ENCODE data around the gene ANKRD10.
"Not testable (repeated sequence)": the region's sequence is repeated elsewhere in the genome, so short reads cannot be mapped to it uniquely, and the experiment has no call there.

Gene ANKRD10

GRCh38 chr13:110860983-110861382, 53.9 kb downstream of the ANKRD10 start:
- no peak for DNase-seq

- no peak for DNase-seq
Measured at GRCh38 chr13:110856942-110857835, 57.7 kb downstream of the ANKRD10 start.

- no peak for DNase-seq
Measured at GRCh38 chr13:110855363-110855762, 59.5 kb downstream of the ANKRD10 start.

- no peak for DNase-seq
Measured at GRCh38 chr13:110854866-110855265, 60.0 kb downstream of the ANKRD10 start.

GRCh38 chr13:110853235-110853721, 61.6 kb downstream of the ANKRD10 start:
- no peak for DNase-seq

GRCh38 chr13:110850840-110851239, 64.0 kb downstream of the ANKRD10 start:
- DNase-seq: no peak

- DNase-seq: no peak
Measured at GRCh38 chr13:110850006-110850405, 64.9 kb downstream of the ANKRD10 start.

- no peak for DNase-seq
Measured at GRCh38 chr13:110845520-110845919, 69.3 kb downstream of the ANKRD10 start.

- DNase-seq: no peak
Measured at GRCh38 chr13:110841846-110842245, 73.0 kb downstream of the ANKRD10 start.

- DNase-seq: no peak
Measured at GRCh38 chr13:110841406-110841805, 73.5 kb downstream of the ANKRD10 start.

GRCh38 chr13:110838867-110839538, 75.9 kb downstream of the ANKRD10 start:
- DNase-seq: no peak

GRCh38 chr13:110838116-110838515, 76.8 kb downstream of the ANKRD10 start:
- DNase-seq: no peak

- DNase-seq: not testable (repeated sequence)
Measured at GRCh38 chr13:110837397-110838061, 77.3 kb downstream of the ANKRD10 start.

- no peak for DNase-seq
Measured at GRCh38 chr13:110836605-110836903, 78.3 kb downstream of the ANKRD10 start.

GRCh38 chr13:110835721-110836604, 78.9 kb downstream of the ANKRD10 start:
- DNase-seq: no peak

GRCh38 chr13:110834572-110834971, 80.3 kb downstream of the ANKRD10 start:
- no peak for DNase-seq

- DNase-seq: no peak
Measured at GRCh38 chr13:110832531-110832930, 82.3 kb downstream of the ANKRD10 start.

- no peak for DNase-seq
Measured at GRCh38 chr13:110832205-110832479, 82.7 kb downstream of the ANKRD10 start.

- no peak for DNase-seq
Measured at GRCh38 chr13:110831437-110832204, 83.2 kb downstream of the ANKRD10 start.

GRCh38 chr13:110830800-110831371, 84.0 kb downstream of the ANKRD10 start:
- no peak for DNase-seq

- DNase-seq: no peak
Measured at GRCh38 chr13:110830331-110830730, 84.5 kb downstream of the ANKRD10 start.

GRCh38 chr13:110829486-110829885, 85.4 kb downstream of the ANKRD10 start:
- no peak for DNase-seq
